GM19372 (cell line): ENCODE measurements around the gene LPCAT2.

Source experiments
- ATAC-seq: cut with Tn5 transposase; IDR thresholded peaks from one replicate; pipeline ENCODE4 v1.9.1; 2021; ENCODE audit warnings: mild to moderate bottlenecking, low read depth, moderate library complexity; ENCODE audit not compliant: unreplicated experiment

LPCAT2 gene

DNA sequence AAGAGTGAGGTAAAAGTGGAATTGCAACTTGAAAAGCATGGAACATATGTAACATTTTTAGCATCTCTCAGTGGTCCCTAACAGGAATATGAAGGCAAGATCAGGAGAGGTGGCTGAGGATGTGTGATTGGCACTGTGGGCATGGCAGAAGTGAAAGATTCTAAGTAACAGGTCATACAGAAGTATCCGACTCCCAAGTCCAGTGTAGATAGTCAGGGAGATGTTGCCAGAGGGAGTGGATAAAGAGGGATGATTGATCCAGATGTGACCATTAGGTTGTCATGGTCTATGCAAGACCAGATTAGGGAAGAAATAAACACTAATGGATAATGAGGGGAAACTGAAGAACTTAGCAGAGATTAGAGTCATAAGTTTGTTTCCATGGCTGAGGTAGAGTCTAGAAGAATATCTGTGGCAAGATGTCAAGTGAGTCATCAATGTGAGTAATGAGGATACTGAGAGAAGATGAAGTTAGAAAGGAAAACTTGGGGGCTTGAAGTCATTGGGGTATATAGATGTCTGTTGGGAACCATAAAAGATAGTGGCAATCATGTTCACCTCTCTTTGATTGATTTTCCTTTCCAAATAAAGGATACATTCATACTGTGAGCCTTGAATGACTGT lies 33.7 kb downstream of the LPCAT2 start:
- no peak for ATAC-seq

DNA sequence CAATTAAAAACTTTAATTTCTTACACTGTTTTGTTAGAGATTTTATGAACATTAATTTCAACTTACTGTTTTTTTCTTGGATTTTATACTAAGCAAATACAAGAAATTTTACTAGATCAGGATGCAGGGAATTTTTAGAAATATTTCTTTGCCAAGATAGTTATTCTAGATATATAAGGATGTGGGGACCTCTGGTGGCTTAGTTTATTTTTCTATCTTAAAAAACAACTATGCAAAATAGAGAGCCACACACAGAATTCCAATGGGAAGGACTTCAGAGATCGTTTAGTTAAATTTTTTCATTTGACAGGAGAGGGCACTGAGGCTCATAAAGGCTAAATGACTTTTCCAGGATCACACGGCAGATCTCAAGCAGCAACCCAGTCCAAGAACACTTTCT lies 34.6 kb downstream of the LPCAT2 start:
- ATAC-seq, result no peak

DNA sequence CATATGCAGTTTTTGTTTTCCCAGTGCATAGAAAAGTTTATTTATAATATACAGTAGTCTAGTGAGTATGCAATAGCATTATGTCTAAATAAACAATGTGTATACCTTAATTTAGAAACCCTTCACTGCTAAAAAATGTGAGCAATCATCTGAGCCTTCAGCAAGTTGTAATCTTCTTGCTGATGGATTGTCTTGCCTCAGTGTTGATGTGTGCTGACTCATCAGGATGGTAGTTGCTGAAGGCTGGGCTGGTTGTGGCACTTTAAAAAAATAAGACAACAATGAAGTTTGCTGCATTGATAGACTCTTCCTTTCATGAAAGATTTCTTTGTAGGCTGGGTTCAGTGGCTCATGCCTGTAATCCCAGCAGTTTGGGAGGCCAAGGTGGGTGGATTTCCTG lies 43.7 kb downstream of the LPCAT2 start:
- ATAC-seq, result no peak

DNA sequence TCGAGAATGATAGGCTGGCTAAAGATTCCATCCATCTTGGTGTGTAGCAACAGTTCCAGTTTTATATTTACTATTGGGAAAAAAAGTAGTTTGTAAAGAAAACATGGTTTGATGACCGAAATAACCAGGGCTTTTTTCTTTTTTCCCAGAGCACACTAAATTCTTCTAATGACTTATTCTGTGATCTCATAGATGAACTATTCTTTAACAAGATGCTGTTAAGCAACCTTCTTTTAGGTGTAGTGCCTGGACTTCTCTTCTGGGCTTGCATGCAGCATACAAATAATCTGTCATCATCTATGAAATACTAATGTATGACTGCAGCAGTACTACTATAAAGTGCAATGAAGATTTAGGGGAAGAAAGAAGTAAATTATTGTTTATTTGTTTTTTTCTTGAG lies 46.6 kb downstream of the LPCAT2 start:
- ATAC-seq, result no peak

GRCh38 chr16:55557186-55557585 lies 48.3 kb downstream of the LPCAT2 start:
- no peak for ATAC-seq

- ATAC-seq, result no peak
Measured at GRCh38 chr16:55559233-55559632, 50.4 kb downstream of the LPCAT2 start.

- ATAC-seq, result no peak
Measured at GRCh38 chr16:55559933-55560516, 51.2 kb downstream of the LPCAT2 start.

- ATAC-seq, result no peak
Measured at GRCh38 chr16:55561319-55561848, 52.5 kb downstream of the LPCAT2 start.

GRCh38 chr16:55562936-55563335 lies 54.1 kb downstream of the LPCAT2 start:
- ATAC-seq, result no peak

GRCh38 chr16:55563797-55564196 lies 54.9 kb downstream of the LPCAT2 start:
- no peak for ATAC-seq

DNA sequence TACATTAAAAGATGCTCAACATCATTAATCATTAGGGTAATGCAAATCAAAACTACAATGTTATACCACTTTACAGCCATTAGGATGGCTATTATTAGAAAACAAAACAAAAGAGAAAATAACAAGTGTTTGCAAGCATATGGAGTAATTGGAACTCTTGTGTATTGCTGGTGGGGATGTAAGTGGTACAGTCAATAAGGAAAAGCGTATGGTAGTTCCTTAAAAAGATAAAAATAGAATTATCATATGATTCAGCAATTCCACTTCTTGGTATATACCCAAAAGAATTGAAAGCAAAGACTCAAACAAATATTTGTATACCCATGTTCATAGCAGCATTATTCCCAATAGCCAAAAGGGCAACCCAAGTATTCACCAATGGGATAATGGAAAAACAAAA lies 56.2 kb downstream of the LPCAT2 start:
- no peak for ATAC-seq

GRCh38 chr16:55566432-55567175 lies 57.7 kb downstream of the LPCAT2 start, which contains the start of gene CAPNS2:
CAPNS2 (plus strand) TSS chr16:55566684; CDS start chr16:55566757, 73 bp downstream.
- ATAC-seq, result no peak

GRCh38 chr16:55567382-55567781 lies 58.5 kb downstream of the LPCAT2 start:
- ATAC-seq, result no peak

- ATAC-seq, result no peak
Measured at GRCh38 chr16:55568207-55568606, 59.3 kb downstream of the LPCAT2 start.

DNA sequence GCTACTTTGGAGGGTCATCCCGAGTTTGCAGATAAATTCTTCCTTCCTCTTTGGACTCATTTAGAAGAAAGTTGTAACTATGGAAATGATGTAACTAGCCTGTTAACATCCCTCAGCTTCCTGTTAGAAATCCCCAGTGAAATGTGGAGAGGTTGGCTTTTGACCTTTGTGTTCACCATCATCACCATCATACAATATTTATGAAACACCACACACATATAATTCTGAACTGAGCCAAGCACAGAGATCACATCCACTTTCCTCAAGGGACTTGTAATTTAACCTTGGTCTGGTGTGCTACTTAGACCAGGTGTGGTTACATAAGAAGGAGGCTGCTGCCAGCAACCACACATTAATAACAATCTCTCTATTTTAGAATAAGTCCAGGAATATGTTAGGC lies 60.2 kb downstream of the LPCAT2 start:
- ATAC-seq, result no peak

DNA sequence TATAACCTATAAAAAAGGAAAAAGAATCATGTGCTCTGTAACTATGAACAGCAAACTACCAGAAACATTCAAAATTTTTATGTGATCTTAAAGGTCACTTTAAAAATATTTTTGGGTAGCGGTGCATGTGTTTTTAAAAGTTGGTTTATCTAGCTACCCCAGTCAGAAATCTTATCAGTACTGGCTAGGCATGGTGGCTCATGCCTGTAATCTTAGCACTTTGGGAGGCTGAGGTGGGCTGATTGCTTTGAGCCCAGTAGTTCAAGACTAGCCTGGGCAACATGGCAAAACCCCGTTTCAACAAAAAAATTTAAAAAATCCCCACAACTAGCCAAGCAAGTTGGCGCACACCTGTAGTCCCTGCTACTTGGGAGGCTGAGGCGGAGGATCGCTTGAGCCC lies 61.3 kb downstream of the LPCAT2 start:
- no peak for ATAC-seq

DNA sequence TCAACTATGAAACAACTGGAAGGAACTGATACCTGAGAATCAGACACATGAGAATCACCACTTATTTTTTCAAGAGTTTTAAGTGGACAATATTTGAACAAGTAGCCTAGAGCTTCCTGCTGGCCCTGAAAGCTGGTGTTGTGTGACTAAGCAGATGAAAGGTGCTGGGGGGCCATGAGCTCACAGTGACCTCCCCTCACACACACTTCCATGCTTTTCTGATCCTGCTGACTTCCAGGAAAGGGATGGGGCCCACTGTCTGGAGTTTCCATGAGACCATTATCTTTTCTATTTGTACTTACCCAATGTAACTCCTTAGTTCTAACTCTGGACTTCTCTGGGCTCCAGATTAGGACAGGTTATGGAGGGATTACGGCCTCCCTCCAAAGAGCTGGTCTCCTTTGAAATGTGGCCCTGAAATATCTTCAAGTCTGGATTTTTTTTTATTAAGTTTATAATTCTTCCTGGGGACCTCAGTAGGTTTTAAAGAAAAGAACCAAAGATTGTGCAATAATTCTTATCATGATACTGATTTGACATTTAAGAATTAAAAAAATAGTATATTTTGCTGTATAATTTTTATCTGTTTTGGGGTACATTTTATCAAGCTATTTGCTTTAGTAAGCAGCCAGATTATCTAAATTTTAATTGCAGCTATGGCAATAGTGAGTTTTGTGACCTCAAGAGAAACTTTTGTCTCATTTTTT lies 62.5 kb downstream of the LPCAT2 start:
- ATAC-seq, result no peak

GRCh38 chr16:55572439-55572838 lies 63.6 kb downstream of the LPCAT2 start:
- ATAC-seq, result no peak

DNA sequence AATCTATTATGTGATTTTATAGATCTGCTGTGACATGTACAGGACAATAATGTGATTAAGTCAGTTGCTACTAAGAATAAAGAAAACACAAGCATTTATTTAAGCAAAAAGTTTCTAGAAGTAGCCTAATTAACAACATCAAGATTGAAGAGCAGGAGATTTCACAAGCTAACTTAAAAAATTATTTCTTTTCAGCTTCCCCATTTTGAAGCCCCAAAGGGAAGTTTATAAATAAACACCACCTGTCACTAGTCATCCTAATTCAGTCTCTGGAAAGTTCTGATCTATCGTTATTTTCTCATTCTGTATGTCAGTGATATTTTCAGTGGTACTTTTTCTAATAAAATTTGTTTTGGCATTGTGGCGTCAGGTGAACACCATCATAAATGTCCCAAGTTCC lies 65.9 kb downstream of the LPCAT2 start:
- no peak for ATAC-seq

GRCh38 chr16:55575496-55575895 lies 66.6 kb downstream of the LPCAT2 start:
- ATAC-seq, result no peak

- no peak for ATAC-seq
Measured at GRCh38 chr16:55576384-55576783, 67.5 kb downstream of the LPCAT2 start.
